A549 (cell line): ENCODE data around the gene TFAP2E.

Experiments
- CHD2 ChIP-seq: fragments of 150-350 bp; IDR thresholded peaks from 2 replicates; pipeline ENCODE4 v1.6.1; 2014; ENCODE audit warnings: low read length; ENCODE audit not compliant: partially characterized antibody
- CTCF ChIP-seq: fragments of >200 bp; sonication (Bioruptor Twin); formaldehyde crosslinking; IDR thresholded peaks from 3 replicates; pipeline ENCODE4 v1.5.1; 2016
- ESRRA ChIP-seq: fragments of 150-350 bp; IDR thresholded peaks from 2 replicates; pipeline ENCODE4 v1.6.1; 2014; ENCODE audit warnings: mild to moderate bottlenecking, low read length, borderline replicate concordance
- MAFK ChIP-seq: fragments of 450-650 bp; IDR thresholded peaks from 2 replicates; pipeline ENCODE4 v1.6.1; 2014; ENCODE audit not compliant: partially characterized antibody
- RAD21 ChIP-seq, 2 experiments: fragments of >200 bp in 1 of 2; sonication (Bioruptor Twin) in 1 of 2; formaldehyde crosslinking in 1 of 2; IDR thresholded peaks in 1 of 2; conservative IDR thresholded peaks in 1 of 2; 2 replicates in 1 of 2; 3 replicates in 1 of 2; pipeline ENCODE4 v1.6.1; 2012 to 2018; ENCODE audit warnings: inconsistent platforms in 1 of 2
- RCOR1 ChIP-seq: fragments of 150-350 bp; IDR thresholded peaks from 2 replicates; pipeline ENCODE4 v1.6.1; 2014; ENCODE audit warnings: antibody characterized with exemption, low read length, low read depth
- REST ChIP-seq: fragments of 200-600 bp; sonication (generic); IDR thresholded peaks from 2 replicates; pipeline ENCODE4 v1.6.1; 2016; ENCODE audit warnings: antibody characterized with exemption, mild to moderate bottlenecking, moderate library complexity
- TF ChIP-seq, protein P1 (sequence below): IDR thresholded peaks from 2 replicates; pipeline ENCODE4 v1.6.1; 2012

- TF ChIP-seq RAD21 (conservative IDR thresholded peaks at IDR 0.05 in 1 of 2, IDR thresholded peaks at IDR 0.05 in 1 of 2) (no peak), CTCF (no peak), MAFK (peak; percentile 65), RCOR1 (no peak), REST (no peak), ESRRA (no peak), CHD2 (no peak)
- TF ChIP-seq, protein P1, sequence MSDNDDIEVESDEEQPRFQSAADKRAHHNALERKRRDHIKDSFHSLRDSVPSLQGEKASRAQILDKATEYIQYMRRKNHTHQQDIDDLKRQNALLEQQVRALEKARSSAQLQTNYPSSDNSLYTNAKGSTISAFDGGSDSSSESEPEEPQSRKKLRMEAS: no peak
These were observed 46.4 kb downstream of the TFAP2E start for GRCh38 chr1:35619237-35620121.
